Skin epidermis (tissue), 12 donors: ENCODE data around the gene ATF5.

Experiments
- H3K27ac ChIP-seq, 21 experiments: fragments of 200-600 bp; sonication (generic) in 11 of 21; one replicate each; pipeline ENCODE4 v1.5.0; 2020; ENCODE audit warnings: mild to moderate bottlenecking in 3 of 21, inconsistent platforms in 2 of 21, moderate library complexity in 2 of 21
- H3K4me3 ChIP-seq, 7 experiments: fragments of 200-600 bp; sonication (generic) in 2 of 7; one replicate each; pipeline ENCODE4 v1.5.0; 2020; ENCODE audit warnings: inconsistent platforms in 2 of 7, mild to moderate bottlenecking in 2 of 7, moderate library complexity in 1 of 7

The ATF5 gene

GRCh38 chr19:49892716-49893115 lies 36.3 kb upstream of the ATF5 start:
- Histone ChIP-seq H3K4me3 (no peak overlapping the region), H3K27ac (no peak overlapping the region)

- Histone ChIP-seq H3K27ac (no peak overlapping the region), H3K4me3 (no peak overlapping the region)
These were observed 34.9 kb upstream of the ATF5 start for GRCh38 chr19:49894011-49894664.

- Histone ChIP-seq H3K27ac (peak overlapping the region in 3 of 21 experiments; percentile 69 to 84 (median 79)), H3K4me3 (peak overlapping the region in 2 of 7 experiments; percentile 1 to 15)
These were observed 34.0 kb upstream of the ATF5 start for GRCh38 chr19:49894879-49895565.

- H3K27ac ChIP-seq = peak overlapping the region in 15 of 21 experiments; percentile 7 to 84 (median 73)
- H3K4me3 ChIP-seq = peak overlapping the region in 2 of 7 experiments; percentile 1 to 15
These were observed 33.3 kb upstream of the ATF5 start for GRCh38 chr19:49895566-49896297.

- peak within 1 kb of the TSS in 2 of 7 experiments; percentile 1 to 15 for H3K4me3 ChIP-seq
- peak within 1 kb of the TSS in 20 of 21 experiments; percentile 18 to 84 (median 70) for H3K27ac ChIP-seq
These were observed 32.0 kb upstream of the ATF5 start, which contains the start of gene IL4I1 for GRCh38 chr19:49896863-49897621. IL4I1 (minus strand) TSS chr19:49896887; CDS start chr19:49896160, 727 bp downstream.

GRCh38 chr19:49904136-49904535 lies 24.9 kb upstream of the ATF5 start:
- H3K27ac ChIP-seq = peak overlapping the region in 2 of 21 experiments; percentile 5 to 32
- no peak overlapping the region for H3K4me3 ChIP-seq

- no peak overlapping the region for H3K4me3 ChIP-seq
- H3K27ac ChIP-seq = no peak overlapping the region
These were observed 22.0 kb upstream of the ATF5 start for GRCh38 chr19:49906879-49907564.

GRCh38 chr19:49907745-49908446 lies 21.1 kb upstream of the ATF5 start:
- H3K27ac ChIP-seq = no peak overlapping the region
- no peak overlapping the region for H3K4me3 ChIP-seq

GRCh38 chr19:49908480-49909420 lies 20.3 kb upstream of the ATF5 start:
- Histone ChIP-seq H3K27ac (no peak overlapping the region), H3K4me3 (no peak overlapping the region)

- Histone ChIP-seq H3K4me3 (no peak overlapping the region), H3K27ac (peak overlapping the region in 8 of 21 experiments; percentile 2 to 79 (median 48))
These were observed 18.8 kb upstream of the ATF5 start for GRCh38 chr19:49910179-49910578.

- H3K27ac ChIP-seq = peak overlapping the region in 15 of 21 experiments; percentile 10 to 79 (median 51)
- no peak overlapping the region for H3K4me3 ChIP-seq
These were observed 17.4 kb upstream of the ATF5 start for GRCh38 chr19:49911381-49912145.

- no peak overlapping the region for H3K4me3 ChIP-seq
- peak overlapping the region in 1 of 21 experiments; percentile 49 for H3K27ac ChIP-seq
These were observed 15.9 kb upstream of the ATF5 start for GRCh38 chr19:49912965-49913685.

GRCh38 chr19:49913720-49914119 lies 15.3 kb upstream of the ATF5 start:
- H3K27ac ChIP-seq = no peak overlapping the region
- no peak overlapping the region for H3K4me3 ChIP-seq

- Histone ChIP-seq H3K27ac (peak overlapping the region in 1 of 21 experiments; percentile 39), H3K4me3 (no peak overlapping the region)
These were observed 13.7 kb upstream of the ATF5 start for GRCh38 chr19:49915271-49915670.

- Histone ChIP-seq H3K27ac (peak overlapping the region in 5 of 21 experiments; percentile 0 to 13 (median 7)), H3K4me3 (no peak overlapping the region)
These were observed 11.9 kb upstream of the ATF5 start for GRCh38 chr19:49916839-49917733.
